Keratinocyte (primary cell): Measurements from ENCODE around the gene MX1. TPM values are rescaled to one million over a fixed set of nuclear protein-coding genes. Genes with fewer than 3 reads are reported as not detected.

Experiments
- DNase-seq: peaks from one replicate; pipeline ENCODE4 v3.0.0-alpha.2; 2011; ENCODE audit warnings: low read depth, missing footprints, low spot score
- FAIRE-seq: peaks from 2 replicates; lab custom pipeline; 2011; peaks lifted over from hg19 to GRCh38; lab: Jason Lieb, UNC
- H2AFZ ChIP-seq: 2 replicates; pipeline ENCODE4 v1.6.0; 2012; ENCODE audit warnings: low read length, control low read depth, inconsistent platforms; ENCODE audit not compliant: control insufficient read depth
- H3K27ac ChIP-seq: 2 replicates; pipeline ENCODE4 v1.5.1; 2011; ENCODE audit warnings: low read length; ENCODE audit not compliant: control insufficient read depth, insufficient read depth
- H3K27me3 ChIP-seq: 3 replicates; pipeline ENCODE4 v1.6.0; 2011; ENCODE audit warnings: low read length; ENCODE audit not compliant: control insufficient read depth, insufficient read depth; ENCODE audit errors: extremely low read depth
- H3K36me3 ChIP-seq, 2 experiments: 2 replicates in 1 of 2; 3 replicates in 1 of 2; pipeline ENCODE4 v1.5.1; 2011; ENCODE audit warnings: low read length in 2 of 2, mild to moderate bottlenecking in 1 of 2; ENCODE audit not compliant: control insufficient read depth in 2 of 2, insufficient read depth in 2 of 2; ENCODE audit errors: extremely low read depth in 1 of 2
- H3K4me1 ChIP-seq: 3 replicates; pipeline ENCODE4 v1.5.1; 2011; ENCODE audit warnings: low read length; ENCODE audit not compliant: control insufficient read depth, insufficient read depth; ENCODE audit errors: extremely low read depth
- H3K4me2 ChIP-seq: 3 replicates; pipeline ENCODE4 v1.6.0; 2011; ENCODE audit warnings: low read depth, low read length; ENCODE audit not compliant: control insufficient read depth, insufficient read depth; ENCODE audit errors: extremely low read depth
- H3K4me3 ChIP-seq, 3 experiments: fragments of 200-600 bp in 1 of 3; sonication (generic) in 1 of 3; 2 replicates in 2 of 3; 3 replicates in 1 of 3; pipeline ENCODE4 v1.5.1; 2011 to 2016; ENCODE audit warnings: low read length in 3 of 3, mild to moderate bottlenecking in 3 of 3, control low read depth in 2 of 3, inconsistent platforms in 1 of 3, low read depth in 1 of 3, mixed read lengths in 1 of 3, mixed run types in 1 of 3, moderate library complexity in 1 of 3; ENCODE audit not compliant: control insufficient read depth in 2 of 3, insufficient read depth in 2 of 3; ENCODE audit errors: extremely low read depth in 1 of 3
- H3K79me2 ChIP-seq: 2 replicates; pipeline ENCODE4 v1.6.0; 2012; ENCODE audit warnings: low read length; ENCODE audit not compliant: control insufficient read depth, insufficient read depth
- H3K9ac ChIP-seq: 3 replicates; pipeline ENCODE4 v1.6.0; 2011; ENCODE audit warnings: low read length; ENCODE audit not compliant: control insufficient read depth, insufficient read depth; ENCODE audit errors: extremely low read depth
- H3K9me1 ChIP-seq: 3 replicates; pipeline ENCODE4 v1.6.0; 2011; ENCODE audit warnings: low read length; ENCODE audit not compliant: control insufficient read depth, insufficient read depth; ENCODE audit errors: extremely low read depth
- H3K9me3 ChIP-seq: 2 replicates; pipeline ENCODE4 v1.5.1; 2012; ENCODE audit warnings: low read depth, low read length; ENCODE audit not compliant: control insufficient read depth
- H4K20me1 ChIP-seq: 3 replicates; pipeline ENCODE4 v1.6.0; 2011; ENCODE audit warnings: low read length; ENCODE audit not compliant: control insufficient read depth, insufficient read depth; ENCODE audit errors: extremely low read depth
- CTCF ChIP-seq, 3 experiments: IDR thresholded peaks in 1 of 3; conservative IDR thresholded peaks in 1 of 3; optimal IDR thresholded peaks in 1 of 3; 2 replicates in 2 of 3; 3 replicates in 1 of 3; pipeline versions ENCODE3 to v1.5.1; 2011; ENCODE audit warnings: low read length in 3 of 3, mild to moderate bottlenecking in 3 of 3, moderate library complexity in 2 of 3, control low read depth in 1 of 3, inconsistent platforms in 1 of 3; ENCODE audit not compliant: insufficient read depth in 2 of 3; ENCODE audit errors: extremely low read depth in 1 of 3
- EZH2 ChIP-seq: IDR thresholded peaks from one replicate; pipeline ENCODE4 v1.6.1; 2012; ENCODE audit warnings: inconsistent platforms, mild to moderate bottlenecking, low read length, moderate library complexity
- dilution Hi-C: fragments of 300-500 bp; cut with MboI; formaldehyde crosslinking; loops from one replicate; pipeline ENCODE4 v1.7.0; 2020; ENCODE audit warnings: low sequenced_read_pairs; ENCODE audit not compliant: extremely low pct_ligation_motif_present
- polyA plus RNA-seq, 5 experiments: library from polyadenylated mRNA; depleted of rRNA in 3 of 5; stranded (reverse) in 3 of 5; stranded (forward) in 1 of 5; unstranded in 1 of 5; fragments of >200 nt; gene quantifications; 1 replicate in 1 of 5; 2 replicates in 3 of 5; 3 replicates in 1 of 5; pipeline versions ENCODE4 v1.2.1 to v1.2.3, GENCODE V29; 2011 to 2012; ENCODE audit warnings: missing spikeins in 2 of 5, low read depth in 1 of 5, low replicate concordance in 1 of 5

MX1 gene
- polyA plus RNA-seq, 1 donor (not counting 4 experiments of a cell fraction or from before 2014, with no cell fraction given): 151 TPM

GRCh38 chr21:41491412-41491811 is 65.4 kb downstream of the MX1 start:
- H3K79me2 ChIP-seq: no peaks in the 10 kb centered on the region
- no peak overlapping the region for H3K9ac ChIP-seq
- dilution Hi-C loops: no loop called here
- no peak for TF ChIP-seq EZH2
- TF ChIP-seq CTCF (optimal IDR thresholded peaks at IDR 0.05 in 1 of 3, IDR thresholded peaks at IDR 0.05 in 1 of 3, conservative IDR thresholded peaks at IDR 0.05 in 1 of 3; ENCODE audit: extremely low read depth in 1 of 3, insufficient read depth in 2 of 3, low read length in 3 of 3): no peak
- no peak overlapping the region for H2AFZ ChIP-seq
- no peaks in the 10 kb centered on the region for H3K36me3 ChIP-seq
- H3K9me1 ChIP-seq: no peaks in the 10 kb centered on the region
- H4K20me1 ChIP-seq: no peaks in the 10 kb centered on the region
- FAIRE-seq (no peak), DNase-seq (no peak)
- H3K27ac ChIP-seq: no peak overlapping the region
- H3K4me1 ChIP-seq: no peaks in the 10 kb centered on the region
- H3K4me2 ChIP-seq: no peak overlapping the region
- no peaks in the 10 kb centered on the region for H3K27me3 ChIP-seq
- no peak overlapping the region for H3K4me3 ChIP-seq
- no peaks in the 10 kb centered on the region for H3K9me3 ChIP-seq

- Histone ChIP-seq H3K9ac (no peak overlapping the region), H3K27ac (no peak overlapping the region), H3K4me1 (no peaks in the 10 kb centered on the region), H3K36me3 (no peaks in the 10 kb centered on the region), H2AFZ (no peak overlapping the region), H3K4me2 (no peak overlapping the region), H3K27me3 (peaks cover 11% of the 10 kb centered on the region), H3K4me3 (no peak overlapping the region), H3K9me1 (no peaks in the 10 kb centered on the region), H3K79me2 (no peaks in the 10 kb centered on the region), H4K20me1 (no peaks in the 10 kb centered on the region), H3K9me3 (no peaks in the 10 kb centered on the region)
- no peak for FAIRE-seq
- DNase-seq: no peak
- dilution Hi-C loops: no loop called here
- no peak for TF ChIP-seq EZH2
- TF ChIP-seq CTCF (optimal IDR thresholded peaks at IDR 0.05 in 1 of 3, IDR thresholded peaks at IDR 0.05 in 1 of 3, conservative IDR thresholded peaks at IDR 0.05 in 1 of 3; ENCODE audit: extremely low read depth in 1 of 3, insufficient read depth in 2 of 3, low read length in 3 of 3): no peak
These were observed 68.2 kb downstream of the MX1 start for GRCh38 chr21:41494242-41494641.
